Gastrocnemius medialis (tissue), 4 donors: ENCODE measurements around the gene PPFIA4. TPM values are rescaled to one million over a fixed set of nuclear protein-coding genes. Genes with fewer than 3 reads are reported as not detected.

Experiments used
- ATAC-seq, 2 donors: fragments of 150-250 bp; one replicate each; pipeline ENCODE4 v1.9.1; 2016
- DNase-seq, 2 donors: peaks; one replicate each; pipeline ENCODE4 v3.0.0-alpha.2; 2019
- H3K27ac ChIP-seq, 4 donors: fragments of 200-600 bp; sonication (generic); 1 replicate in 1 of 4; 2 replicates in 3 of 4; pipeline ENCODE4 v1.5.1; 2016 to 2018; ENCODE audit warnings: mild to moderate bottlenecking in 2 of 4, moderate library complexity in 1 of 4
- H3K27me3 ChIP-seq, 3 donors: fragments of 200-600 bp; sonication (generic) in 2 of 3; 1 replicate in 1 of 3; 2 replicates in 2 of 3; pipeline versions ENCODE4 v1.5.1 to v1.6.0; 2016 to 2019; ENCODE audit warnings: mild to moderate bottlenecking in 1 of 3, moderate library complexity in 1 of 3
- H3K36me3 ChIP-seq, 2 donors: fragments of 200-600 bp; sonication (generic) in 1 of 2; one replicate each; pipeline ENCODE4 v1.5.1; 2017 to 2018
- H3K4me1 ChIP-seq, 2 donors: fragments of 200-600 bp; sonication (generic) in 1 of 2; one replicate each; pipeline ENCODE4 v1.5.1; 2016 to 2017; ENCODE audit warnings: mild to moderate bottlenecking in 2 of 2
- H3K4me3 ChIP-seq, 4 donors: fragments of 200-600 bp; sonication (generic) in 3 of 4; 1 replicate in 1 of 4; 2 replicates in 3 of 4; pipeline ENCODE4 v1.5.1; 2016 to 2019; ENCODE audit warnings: mild to moderate bottlenecking in 2 of 4
- H3K9me3 ChIP-seq, 3 donors: fragments of 200-600 bp; sonication (generic) in 2 of 3; 1 replicate in 1 of 3; 2 replicates in 2 of 3; pipeline ENCODE4 v1.5.1; 2016 to 2019
- CTCF ChIP-seq, 5 experiments: fragments of 450-650 bp in 3 of 5; fragments of 200-600 bp in 2 of 5; sonication (generic) in 2 of 5; IDR thresholded peaks in 4 of 5; conservative IDR thresholded peaks in 1 of 5; 1 replicate in 4 of 5; 2 replicates in 1 of 5; pipeline ENCODE4 v1.5.1; 2016 to 2019; ENCODE audit warnings: antibody characterized with exemption in 5 of 5, mild to moderate bottlenecking in 3 of 5, moderate library complexity in 3 of 5
- POLR2A ChIP-seq, 2 donors: fragments of 450-650 bp; IDR thresholded peaks; one replicate each; pipeline ENCODE4 v1.6.1; 2017; ENCODE audit warnings: antibody characterized with exemption in 2 of 2, mild to moderate bottlenecking in 2 of 2, moderate library complexity in 2 of 2
- in situ Hi-C, 4 donors: fragments of 200-750 bp; cut with MboI; loops; one replicate each; pipeline versions ENCODE4 v1.15.0 to v1.8.0; 2017; ENCODE audit warnings: low sequenced_read_pairs in 4 of 4
- intact Hi-C: fragments of 100-400 bp; cut with DNase I; formaldehyde crosslinking; loops from one replicate; pipeline ENCODE4 v1.15.1; 2023; ENCODE audit warnings: low total_unique reads
- total RNA-seq, 4 donors: library from RNA; depleted of rRNA; stranded (reverse); fragments of >200 nt; gene quantifications; one replicate each; pipeline versions ENCODE4 v1.1.0 to v1.2.3, GENCODE V29; 2016

Gene PPFIA4
- total RNA-seq, 4 donors from 2014 or later: 8.4 to 45.5 (median 33.1) TPM

DNA sequence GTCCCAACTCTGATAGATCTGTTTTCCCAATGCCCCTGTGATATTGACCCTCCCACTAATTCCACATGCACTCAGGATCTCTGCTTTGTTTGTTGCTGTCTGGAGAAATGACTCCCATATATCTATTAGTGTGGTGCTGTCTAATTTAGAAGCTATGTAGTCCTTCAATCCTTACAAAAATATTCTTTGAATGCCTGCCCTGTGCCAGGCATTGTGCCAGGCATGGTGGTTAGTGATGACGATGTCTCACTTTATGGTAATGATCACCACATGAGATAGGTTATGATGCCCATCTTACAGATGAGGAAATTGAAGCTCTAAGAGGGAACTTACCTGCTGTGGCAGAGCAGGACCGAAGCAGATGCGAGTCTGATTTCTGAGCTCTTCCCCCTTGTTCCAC lies 46.6 kb downstream of the PPFIA4 start:
- Histone ChIP-seq H3K9me3 (no peaks in the 10 kb centered on the region), H3K4me1 (peaks cover 24 to 31% of the 10 kb centered on the region in 2 donors), H3K36me3 (peaks cover 0 to 4% of the 10 kb centered on the region in 2 donors), H3K27me3 (no peaks in the 10 kb centered on the region), H3K4me3 (no peak overlapping the region), H3K27ac (peak overlapping the region in 2 of 4 donors; percentile 18 to 44)
- DNase-seq: no peak
- TF ChIP-seq CTCF (IDR thresholded peaks at IDR 0.05 in 4 of 5, conservative IDR thresholded peaks at IDR 0.05 in 1 of 5) (no peak), POLR2A (IDR thresholded peaks at IDR 0.05) (no peak)
- intact Hi-C loops: no loop called here
- in situ Hi-C loops: no loop called here
- ATAC-seq: no peak

GRCh38 chr1:203073469-203073868 lies 47.2 kb downstream of the PPFIA4 start:
- in situ Hi-C loops: no loop called here
- ATAC-seq (no peak), DNase-seq (no peak)
- H3K36me3 ChIP-seq: peaks cover 0 to 4% of the 10 kb centered on the region in 2 donors
- H3K9me3 ChIP-seq: no peaks in the 10 kb centered on the region
- peak overlapping the region in 2 of 4 donors; percentile 1 to 44 for H3K27ac ChIP-seq
- intact Hi-C loops: no loop called here
- H3K4me1 ChIP-seq: peaks cover 19 to 26% of the 10 kb centered on the region in 2 donors
- no peaks in the 10 kb centered on the region for H3K27me3 ChIP-seq
- no peak for TF ChIP-seq CTCF (IDR thresholded peaks at IDR 0.05 in 4 of 5, conservative IDR thresholded peaks at IDR 0.05 in 1 of 5)
- TF ChIP-seq POLR2A (IDR thresholded peaks at IDR 0.05): no peak
- no peak overlapping the region for H3K4me3 ChIP-seq

DNA sequence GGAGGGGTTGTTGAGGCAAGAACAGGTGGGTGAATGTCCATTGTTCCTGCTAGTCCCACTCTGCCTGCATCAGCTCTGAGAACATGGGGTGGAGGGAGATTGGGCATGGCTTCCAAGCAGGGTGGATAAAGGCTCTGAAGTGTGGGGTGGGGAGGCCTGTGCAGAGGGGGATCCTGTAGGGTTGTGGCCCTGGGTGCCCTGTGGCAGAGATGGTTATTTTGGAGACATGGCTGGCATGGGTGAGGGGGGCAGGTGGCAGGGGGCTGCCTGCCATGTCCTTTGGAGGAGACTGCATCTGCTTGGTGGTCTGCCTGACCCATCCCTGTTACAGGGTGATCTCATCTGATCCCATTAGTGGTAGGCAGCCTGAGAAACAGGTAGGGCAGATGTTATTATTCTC lies 48.3 kb downstream of the PPFIA4 start:
- H3K4me3 ChIP-seq: no peak overlapping the region
- peak overlapping the region in 1 of 4 donors; percentile 76 for H3K27ac ChIP-seq
- TF ChIP-seq CTCF (IDR thresholded peaks at IDR 0.05 in 4 of 5, conservative IDR thresholded peaks at IDR 0.05 in 1 of 5) (no peak), POLR2A (IDR thresholded peaks at IDR 0.05) (no peak)
- H3K27me3 ChIP-seq: no peaks in the 10 kb centered on the region
- DNase-seq: no peak
- H3K36me3 ChIP-seq: peaks cover 0 to 4% of the 10 kb centered on the region in 2 donors
- intact Hi-C loops: no loop called here
- in situ Hi-C loops: no loop called here
- no peak for ATAC-seq
- H3K4me1 ChIP-seq: peaks cover 8 to 14% of the 10 kb centered on the region in 2 donors
- H3K9me3 ChIP-seq: no peaks in the 10 kb centered on the region

DNA sequence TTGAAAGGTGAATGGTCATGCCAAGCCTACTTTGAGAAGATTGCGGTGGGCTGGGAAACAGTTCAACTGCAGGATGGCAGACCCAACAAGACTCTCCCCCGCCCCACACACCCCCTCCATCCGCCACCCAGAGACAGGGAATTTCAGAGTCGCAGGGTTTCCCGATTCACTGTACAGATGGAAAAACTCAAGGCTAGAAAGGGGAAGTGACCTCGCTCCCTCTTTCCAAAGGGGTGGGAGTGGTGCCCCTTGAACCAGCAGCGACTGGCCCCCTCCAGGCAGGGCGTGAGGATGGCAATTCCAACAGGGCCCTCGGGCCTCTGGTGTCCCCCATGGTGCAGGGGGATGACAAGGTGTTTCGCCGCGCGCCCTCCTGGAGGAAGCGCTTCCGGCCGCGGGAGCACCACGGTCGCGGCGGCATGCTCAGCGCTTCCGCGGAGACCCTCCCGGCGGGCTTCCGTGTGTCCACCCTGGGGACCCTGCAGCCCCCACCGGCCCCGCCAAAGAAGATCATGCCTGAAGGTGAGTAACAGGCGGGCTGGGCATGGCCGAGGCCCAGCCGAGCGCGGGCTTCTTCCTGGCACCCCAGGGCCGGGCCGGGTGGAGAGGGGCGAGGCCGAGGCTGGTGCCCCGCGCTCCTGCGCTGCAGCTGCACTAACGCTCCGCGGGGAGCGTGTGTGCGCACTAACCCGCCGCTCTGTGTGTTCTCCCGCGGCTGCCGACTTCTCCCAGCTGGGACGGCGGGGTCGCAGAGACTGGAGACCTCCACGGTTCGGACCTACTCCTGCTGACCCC lies 49.1 kb downstream of the PPFIA4 start:
- no peaks in the 10 kb centered on the region for H3K9me3 ChIP-seq
- DNase-seq (no peak), ATAC-seq (no peak)
- H3K4me1 ChIP-seq: peaks cover 0 to 7% of the 10 kb centered on the region in 2 donors
- intact Hi-C loops (no loop called here), in situ Hi-C loops (no loop called here)
- no peak for TF ChIP-seq POLR2A (IDR thresholded peaks at IDR 0.05)
- TF ChIP-seq CTCF (IDR thresholded peaks at IDR 0.05 in 4 of 5, conservative IDR thresholded peaks at IDR 0.05 in 1 of 5): no peak
- H3K4me3 ChIP-seq: peak overlapping the region; percentile 13 to 35 (median 21)
- H3K27me3 ChIP-seq: no peaks in the 10 kb centered on the region
- H3K36me3 ChIP-seq: peaks cover 0 to 4% of the 10 kb centered on the region in 2 donors
- peak overlapping the region in 1 of 4 donors; percentile 76 for H3K27ac ChIP-seq
